Hepatic stellate cell (primary cell): ENCODE measurements around the gene VAPA.

Experiments used
- DNase-seq: peaks from one replicate; pipeline ENCODE4 v3.0.0; 2011; ENCODE audit warnings: low spot score

VAPA gene

GRCh38 chr18:10003281-10003680 lies 89.5 kb downstream of the VAPA start:
- DNase-seq, result no peak

DNA sequence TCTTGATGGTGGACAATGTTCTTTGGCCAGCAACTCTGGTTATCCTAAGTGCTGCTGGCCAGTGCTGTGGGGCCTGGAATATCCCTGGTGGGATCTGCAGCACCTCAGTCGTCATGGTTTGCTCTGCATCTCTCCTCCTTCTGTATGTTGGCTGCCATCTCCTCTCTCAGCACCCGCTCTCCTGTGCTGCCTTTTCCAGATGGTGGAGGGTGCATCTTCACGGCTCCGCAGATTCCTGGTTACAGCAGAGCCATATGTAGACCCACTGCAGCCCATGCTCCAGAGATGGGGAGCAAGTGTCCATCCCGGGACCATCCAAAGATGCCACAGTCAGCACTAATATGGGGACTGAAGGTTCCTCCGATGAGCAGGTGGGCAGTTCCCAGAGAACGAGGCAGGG lies 90.0 kb downstream of the VAPA start:
- no peak for DNase-seq

DNA sequence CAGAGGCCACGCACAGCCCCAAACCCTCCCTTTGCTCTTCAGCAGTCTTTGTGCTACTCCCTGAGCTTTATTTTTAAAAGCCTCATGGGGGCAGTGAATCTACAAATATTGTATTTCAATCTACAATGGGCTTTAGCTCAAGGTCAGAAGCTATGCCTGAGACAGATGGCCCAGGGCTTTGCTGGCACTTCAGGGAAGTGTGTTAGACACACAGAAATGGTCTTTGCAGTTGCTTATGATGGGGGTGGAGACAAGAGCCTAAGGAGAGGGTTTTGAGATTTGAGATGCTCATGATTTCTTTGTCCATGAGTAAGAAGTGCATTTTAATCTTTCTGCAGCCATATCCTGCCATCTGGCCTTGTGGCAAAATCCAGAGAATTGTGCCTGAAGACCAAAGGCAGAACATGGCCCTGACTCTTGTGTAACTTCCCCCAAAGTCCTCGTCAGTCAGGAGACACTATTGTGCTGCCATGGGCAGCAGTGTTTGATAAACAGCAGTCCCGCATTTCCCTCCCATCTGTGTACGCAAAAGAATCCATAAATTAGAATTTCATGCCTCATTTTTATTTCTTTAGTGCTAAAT lies 92.6 kb downstream of the VAPA start:
- DNase-seq, result peak; percentile 38

- no peak for DNase-seq
Measured at GRCh38 chr18:10008006-10008647, 94.3 kb downstream of the VAPA start.
